SK-N-SH treated with all-trans-retinoic acid at 6 μM for 48 hours (cell line): ENCODE results near the gene KIAA1549.

Experiments used
- ARNTL ChIP-seq: fragments of 450-650 bp; formaldehyde crosslinking; IDR thresholded peaks from 2 replicates; pipeline ENCODE4 v1.5.0; 2020; ENCODE audit warnings: low read depth, mild to moderate bottlenecking, moderate library complexity, borderline replicate concordance
- CSDC2 ChIP-seq: fragments of 250-450 bp; sonication (Bioruptor Pico); IDR thresholded peaks from 2 replicates; pipeline ENCODE4 v1.5.0; 2020; ENCODE audit warnings: mild to moderate bottlenecking, moderate library complexity
- ISL1 ChIP-seq: fragments of 250-450 bp; sonication (Bioruptor Pico); IDR thresholded peaks from 2 replicates; pipeline ENCODE4 v2.1.2; 2022; ENCODE audit warnings: mild to moderate bottlenecking, moderate library complexity
- OSR1 ChIP-seq: fragments of 250-450 bp; sonication (Bioruptor Pico); IDR thresholded peaks from 2 replicates; pipeline ENCODE4 v1.8.0; 2022; ENCODE audit warnings: moderate library complexity, mild to moderate bottlenecking, inconsistent platforms
- PATZ1 ChIP-seq: fragments of 250-450 bp; sonication (Bioruptor Pico); IDR thresholded peaks from 2 replicates; pipeline ENCODE4 v1.8.0; 2020; ENCODE audit warnings: mild to moderate bottlenecking, moderate library complexity, borderline replicate concordance
- PPARA ChIP-seq: fragments of 250-450 bp; sonication (Bioruptor Pico); IDR thresholded peaks from 2 replicates; pipeline ENCODE4 v1.5.0; 2020; ENCODE audit warnings: mild to moderate bottlenecking, borderline replicate concordance
- RARB ChIP-seq: fragments of 250-450 bp; sonication (Bioruptor Pico); IDR thresholded peaks from 2 replicates; pipeline ENCODE4 v1.8.0; 2021; ENCODE audit warnings: mild to moderate bottlenecking, moderate library complexity
- TCF4 ChIP-seq: fragments of 250-450 bp; sonication (Bioruptor Pico); IDR thresholded peaks from 2 replicates; pipeline ENCODE4 v1.8.0; 2021; ENCODE audit warnings: mild to moderate bottlenecking, moderate library complexity, borderline replicate concordance
- ZFP3 ChIP-seq: fragments of 250-450 bp; sonication (Bioruptor Pico); IDR thresholded peaks from 2 replicates; pipeline ENCODE4 v1.5.0; 2020; ENCODE audit warnings: mild to moderate bottlenecking, moderate library complexity
- ZNF70 ChIP-seq: fragments of 450-650 bp; formaldehyde crosslinking; IDR thresholded peaks from 2 replicates; pipeline ENCODE4 v1.5.0; 2020; ENCODE audit warnings: mild to moderate bottlenecking, moderate library complexity

- TF ChIP-seq ISL1 (CRISPR knock-in tag) = no peak
- TF ChIP-seq CSDC2 (CRISPR knock-in tag) = no peak
- TF ChIP-seq RARB (CRISPR knock-in tag) = no peak
- TF ChIP-seq ZNF70 = no peak
- TF ChIP-seq TCF4 (CRISPR knock-in tag) = no peak
- no peak for TF ChIP-seq ZFP3 (CRISPR knock-in tag)
- TF ChIP-seq OSR1 (CRISPR knock-in tag) = no peak
- no peak for TF ChIP-seq ARNTL
- no peak for TF ChIP-seq PPARA (CRISPR knock-in tag)
- TF ChIP-seq PATZ1 (CRISPR knock-in tag) = no peak
Measured at GRCh38 chr7:138832966-138833365, 148.2 kb downstream of the KIAA1549 start.
